GM19467 (cell line): ENCODE results near the gene KIAA0232.
A peak's percentile ranks its signal among the peaks of the same experiment; 100 is the strongest.

Experiments used
- ATAC-seq: cut with Tn5 transposase; IDR thresholded peaks from one replicate; pipeline ENCODE4 v1.9.1; 2021; ENCODE audit warnings: mild to moderate bottlenecking, moderate library complexity; ENCODE audit not compliant: unreplicated experiment

Gene KIAA0232

GRCh38 chr4:6915041-6916005, 132.8 kb downstream of the KIAA0232 start:
- ATAC-seq = no peak

GRCh38 chr4:6916069-6916586, 133.6 kb downstream of the KIAA0232 start:
- no peak for ATAC-seq

GRCh38 chr4:6916587-6917460, 134.3 kb downstream of the KIAA0232 start:
- ATAC-seq = no peak

GRCh38 chr4:6917461-6918271, 135.1 kb downstream of the KIAA0232 start:
- ATAC-seq = peak; percentile 54

GRCh38 chr4:6918338-6918737, 135.8 kb downstream of the KIAA0232 start:
- no peak for ATAC-seq

GRCh38 chr4:6920171-6920570, 137.6 kb downstream of the KIAA0232 start:
- ATAC-seq = no peak

- ATAC-seq = no peak
Observed at GRCh38 chr4:6923507-6923906, 141.0 kb downstream of the KIAA0232 start.

GRCh38 chr4:6924361-6924779, 141.8 kb downstream of the KIAA0232 start:
- ATAC-seq = no peak

GRCh38 chr4:6925357-6925836, 142.9 kb downstream of the KIAA0232 start:
- no peak for ATAC-seq

GRCh38 chr4:6926081-6926480, 143.6 kb downstream of the KIAA0232 start:
- no peak for ATAC-seq

- ATAC-seq = no peak
Observed at GRCh38 chr4:6926681-6927478, 144.4 kb downstream of the KIAA0232 start.

GRCh38 chr4:6928081-6928480, 145.6 kb downstream of the KIAA0232 start:
- ATAC-seq = no peak

GRCh38 chr4:6929339-6929811, 146.8 kb downstream of the KIAA0232 start:
- no peak for ATAC-seq

- ATAC-seq = no peak
Observed at GRCh38 chr4:6929812-6930464, 147.4 kb downstream of the KIAA0232 start.

- ATAC-seq = no peak
Observed at GRCh38 chr4:6932475-6932874, 149.9 kb downstream of the KIAA0232 start.

- no peak for ATAC-seq
Observed at GRCh38 chr4:6932918-6933317, 150.4 kb downstream of the KIAA0232 start.
